Activated effector memory CD4-positive, alpha-beta T cell treated with Interleukin-2 at 50 U/mL for 16 hours (primary cell): Measurements from ENCODE around the gene CPSF3.
A peak's percentile ranks its signal among the peaks of the same experiment; 100 is the strongest.

ENCODE experiments used
- DNase-seq: peaks from one replicate; pipeline ENCODE4 v3.0.0-alpha.2; 2020

Gene CPSF3

GRCh38 chr2:9422321-9423099 lies 944 bp upstream of the CPSF3 start:
- peak; percentile 33 for DNase-seq

GRCh38 chr2:9423922-9424272 lies 443 bp downstream of the CPSF3 start:
- peak; percentile 18 for DNase-seq

- DNase-seq: no peak
These were observed 1.2 kb downstream of the CPSF3 start for GRCh38 chr2:9424447-9425164.

GRCh38 chr2:9428965-9429577 lies 5.6 kb downstream of the CPSF3 start:
- no peak for DNase-seq

GRCh38 chr2:9430316-9431293 lies 7.2 kb downstream of the CPSF3 start:
- no peak for DNase-seq

GRCh38 chr2:9434489-9434888 lies 11.0 kb downstream of the CPSF3 start:
- DNase-seq: no peak

- no peak for DNase-seq
These were observed 16.1 kb downstream of the CPSF3 start for GRCh38 chr2:9439536-9439935.

GRCh38 chr2:9440058-9440727 lies 16.7 kb downstream of the CPSF3 start:
- DNase-seq: no peak

- DNase-seq: no peak
These were observed 18.1 kb downstream of the CPSF3 start for GRCh38 chr2:9441556-9441955.

GRCh38 chr2:9443526-9443925 lies 20.1 kb downstream of the CPSF3 start:
- no peak for DNase-seq

- DNase-seq: no peak
These were observed 21.6 kb downstream of the CPSF3 start for GRCh38 chr2:9445089-9445488.

GRCh38 chr2:9451231-9451630 lies 27.8 kb downstream of the CPSF3 start:
- DNase-seq: no peak

GRCh38 chr2:9460441-9461017 lies 37.1 kb downstream of the CPSF3 start:
- no peak for DNase-seq

GRCh38 chr2:9461079-9461478 lies 37.6 kb downstream of the CPSF3 start:
- DNase-seq: no peak

GRCh38 chr2:9462313-9462712 lies 38.9 kb downstream of the CPSF3 start:
- no peak for DNase-seq

GRCh38 chr2:9462886-9463697 lies 39.6 kb downstream of the CPSF3 start:
- no peak for DNase-seq

GRCh38 chr2:9463698-9464034 lies 40.2 kb downstream of the CPSF3 start:
- DNase-seq: no peak

- DNase-seq: no peak
These were observed 41.7 kb downstream of the CPSF3 start for GRCh38 chr2:9465170-9465569.

- no peak for DNase-seq
These were observed 42.8 kb downstream of the CPSF3 start for GRCh38 chr2:9466147-9466683.

- DNase-seq: no peak
These were observed 44.2 kb downstream of the CPSF3 start for GRCh38 chr2:9467687-9468086.

GRCh38 chr2:9471206-9471605 lies 47.8 kb downstream of the CPSF3 start:
- no peak for DNase-seq
